SW 1271 (cell line): ENCODE data around the gene NTSR1.
A peak's percentile ranks its signal among the peaks of the same experiment; 100 is the strongest.

ENCODE experiments used
- DNase-seq, 2 experiments: peaks; one replicate each; lab custom pipeline; 2025; lab: John Stamatoyannopoulos, UW

Gene NTSR1

DNA sequence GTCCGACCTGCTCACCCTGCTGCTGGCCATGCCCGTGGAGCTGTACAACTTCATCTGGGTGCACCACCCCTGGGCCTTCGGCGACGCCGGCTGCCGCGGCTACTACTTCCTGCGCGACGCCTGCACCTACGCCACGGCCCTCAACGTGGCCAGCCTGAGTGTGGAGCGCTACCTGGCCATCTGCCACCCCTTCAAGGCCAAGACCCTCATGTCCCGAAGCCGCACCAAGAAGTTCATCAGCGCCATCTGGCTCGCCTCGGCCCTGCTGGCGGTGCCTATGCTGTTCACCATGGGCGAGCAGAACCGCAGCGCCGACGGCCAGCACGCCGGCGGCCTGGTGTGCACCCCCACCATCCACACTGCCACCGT is 885 bp downstream of the NTSR1 start:
- no peak for DNase-seq

DNA sequence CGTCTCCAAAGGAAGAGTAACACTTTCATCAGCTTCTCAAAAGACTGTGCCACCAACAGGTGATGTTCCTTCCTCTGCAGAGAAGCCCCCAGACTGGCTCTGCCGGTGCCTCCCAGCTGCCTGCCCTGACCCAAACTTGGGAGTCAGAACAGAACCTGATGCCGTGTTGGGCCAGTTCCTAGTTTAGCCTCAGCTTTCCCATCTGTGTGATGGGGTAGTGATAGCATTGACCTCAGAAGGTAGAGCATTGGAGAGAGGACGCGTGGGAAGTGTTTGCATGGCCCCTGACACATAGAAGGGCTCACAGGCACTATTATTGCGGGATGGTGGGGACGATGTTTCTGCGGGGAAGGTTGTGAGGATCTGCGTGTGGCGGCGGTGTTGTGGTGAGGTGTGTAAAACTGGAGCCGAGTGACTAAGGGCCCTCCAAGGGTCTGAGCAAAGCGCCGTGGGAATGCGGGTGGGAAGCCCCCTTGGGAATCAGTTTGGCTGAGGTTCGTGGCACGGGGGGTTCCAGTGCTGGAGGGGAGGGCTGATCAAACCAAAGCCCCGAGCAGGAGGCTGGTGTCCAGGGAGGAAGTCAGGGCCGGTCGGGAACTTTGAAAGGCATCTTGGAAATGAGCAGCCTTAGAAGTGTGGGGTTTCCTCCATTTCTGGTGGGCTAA is 1.7 kb downstream of the NTSR1 start:
- no peak for DNase-seq

DNA sequence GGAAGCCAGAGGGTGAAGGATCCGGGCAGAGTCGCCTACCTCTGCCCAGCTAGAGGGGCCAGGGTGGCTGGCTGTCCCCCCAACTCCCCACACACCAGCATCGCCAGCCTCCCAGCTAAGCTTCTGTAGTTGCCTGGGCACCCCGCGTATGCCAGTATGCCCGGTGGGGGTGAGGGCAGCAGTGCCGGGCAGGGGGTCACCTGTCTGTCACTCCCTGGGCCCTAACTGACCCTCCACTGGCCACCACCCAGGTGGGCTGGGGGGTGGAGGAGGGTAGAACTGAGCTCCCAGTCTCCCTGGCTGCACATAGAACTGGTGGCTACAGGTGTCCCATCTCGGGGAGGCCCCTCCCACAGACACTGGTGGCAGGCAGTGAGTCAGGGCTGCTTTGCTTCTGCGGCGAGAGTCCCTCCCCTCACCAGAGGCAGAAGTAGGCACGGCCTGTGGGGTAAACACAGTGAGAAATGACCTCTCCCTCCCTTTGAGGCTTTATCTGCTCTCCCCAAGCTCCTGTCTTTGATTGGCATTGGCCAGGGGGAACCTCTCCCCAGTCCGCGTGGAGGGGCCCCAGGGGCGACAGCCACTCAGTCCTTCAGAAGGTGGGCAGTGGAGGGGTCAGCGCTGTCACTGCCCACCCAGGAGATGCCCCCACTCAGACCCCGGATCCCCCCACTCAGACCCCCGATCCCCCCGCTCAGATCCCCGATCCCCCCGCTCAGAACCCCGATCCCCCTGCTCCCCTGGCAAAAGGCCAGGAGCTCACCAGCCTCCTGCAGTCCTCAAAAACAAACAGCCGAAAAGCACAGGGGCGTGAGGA is 2.5 kb downstream of the NTSR1 start:
- DNase-seq: peak in 1 of 2 experiments; percentile 9

DNA sequence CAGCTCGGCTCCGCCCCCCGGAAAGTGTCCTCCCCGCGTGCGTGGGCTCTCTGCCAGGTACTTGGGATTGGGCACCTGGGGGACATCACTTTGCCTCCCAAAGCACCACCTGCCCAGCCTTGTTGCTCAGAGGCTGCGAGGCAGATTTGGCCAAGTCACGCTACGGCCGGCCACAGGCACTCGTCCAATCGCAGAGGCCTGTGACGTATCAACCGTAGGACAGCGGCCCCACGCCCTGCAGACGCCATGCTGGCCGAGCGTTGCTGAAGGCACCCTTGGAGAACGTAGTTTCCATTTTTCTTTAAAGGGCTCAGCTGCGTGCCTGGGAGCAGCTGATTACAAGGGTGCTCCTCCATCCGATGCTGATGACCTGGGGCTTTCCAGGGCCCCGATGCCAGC is 3.1 kb downstream of the NTSR1 start:
- DNase-seq: no peak

DNA sequence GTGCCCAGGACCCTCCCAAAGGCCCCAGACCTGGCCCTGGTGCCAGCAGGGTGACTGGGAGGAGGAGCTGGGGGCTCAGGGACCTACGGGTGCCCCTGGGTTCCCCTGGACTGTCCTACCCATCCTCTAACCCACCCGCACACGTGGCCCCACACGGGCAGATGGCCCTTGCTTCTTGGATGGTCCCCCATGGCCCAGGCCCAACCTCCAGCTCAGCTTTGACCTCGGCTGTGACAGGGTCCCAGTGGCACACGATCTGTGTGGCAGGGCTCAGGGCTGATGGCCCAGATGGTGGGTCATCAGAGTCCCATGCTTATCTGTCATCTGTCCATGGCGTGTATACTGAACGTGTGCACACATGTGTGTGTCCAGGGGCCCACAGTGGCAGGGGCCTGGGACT is 4.0 kb downstream of the NTSR1 start:
- DNase-seq: no peak

DNA sequence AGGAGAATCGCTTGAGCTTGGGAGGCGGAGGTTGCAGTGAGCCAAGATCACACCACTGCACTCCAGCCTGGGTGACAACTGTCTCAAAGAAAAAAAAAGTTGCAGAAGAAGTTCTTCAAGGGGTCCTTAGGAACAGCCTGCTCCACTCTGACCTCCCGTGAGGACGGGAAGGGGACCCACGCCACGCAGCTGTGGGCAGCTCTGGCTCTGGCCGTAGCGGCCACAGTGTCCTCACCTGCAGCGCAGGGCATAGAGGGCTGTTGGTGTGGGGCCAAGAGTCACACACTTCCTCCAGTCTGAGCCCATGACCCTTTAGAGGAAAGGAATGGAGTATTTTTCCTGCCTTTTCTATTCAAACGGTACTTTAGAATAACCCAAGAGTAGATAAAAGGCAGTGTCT is 5.4 kb downstream of the NTSR1 start:
- no peak for DNase-seq

DNA sequence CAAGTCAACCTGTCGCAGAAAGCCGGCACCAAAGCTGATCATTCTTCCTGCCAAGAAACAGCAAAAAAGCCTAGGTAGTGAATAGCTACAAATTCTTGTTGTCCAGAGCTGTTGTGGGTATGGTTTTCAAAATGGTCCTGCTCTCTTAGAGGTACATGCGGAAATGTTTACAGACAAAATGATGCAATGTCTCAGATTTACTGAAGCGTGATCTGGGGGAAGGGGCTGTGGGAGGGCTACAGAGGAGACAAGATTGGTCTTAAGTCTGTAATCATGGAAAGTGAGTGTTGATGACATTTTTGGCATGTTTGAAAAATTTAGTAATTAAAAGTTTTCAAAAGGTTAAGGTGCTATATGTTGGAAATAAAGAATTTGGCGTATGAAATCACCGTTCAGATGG is 6.2 kb downstream of the NTSR1 start:
- no peak for DNase-seq

DNA sequence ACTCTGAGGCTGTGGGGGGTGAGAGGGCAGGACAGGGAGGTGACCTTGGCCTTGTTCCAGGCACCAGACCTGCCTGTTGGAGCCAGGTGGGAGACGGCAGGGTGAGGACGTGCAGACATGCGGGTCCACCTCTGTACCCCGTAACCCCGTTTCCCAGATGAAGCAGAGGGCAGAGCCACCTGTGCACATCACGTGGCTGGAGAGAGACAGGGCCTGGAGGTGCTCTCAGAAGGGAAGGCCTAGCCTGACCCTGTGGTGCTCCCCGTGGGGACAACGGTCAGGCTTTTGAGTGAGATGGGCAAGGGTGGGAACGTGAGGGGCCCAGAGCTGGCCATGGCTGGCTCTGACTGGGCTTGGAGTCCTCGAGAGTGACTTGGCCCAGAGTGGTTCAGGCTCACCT is 6.6 kb downstream of the NTSR1 start:
- no peak for DNase-seq

DNA sequence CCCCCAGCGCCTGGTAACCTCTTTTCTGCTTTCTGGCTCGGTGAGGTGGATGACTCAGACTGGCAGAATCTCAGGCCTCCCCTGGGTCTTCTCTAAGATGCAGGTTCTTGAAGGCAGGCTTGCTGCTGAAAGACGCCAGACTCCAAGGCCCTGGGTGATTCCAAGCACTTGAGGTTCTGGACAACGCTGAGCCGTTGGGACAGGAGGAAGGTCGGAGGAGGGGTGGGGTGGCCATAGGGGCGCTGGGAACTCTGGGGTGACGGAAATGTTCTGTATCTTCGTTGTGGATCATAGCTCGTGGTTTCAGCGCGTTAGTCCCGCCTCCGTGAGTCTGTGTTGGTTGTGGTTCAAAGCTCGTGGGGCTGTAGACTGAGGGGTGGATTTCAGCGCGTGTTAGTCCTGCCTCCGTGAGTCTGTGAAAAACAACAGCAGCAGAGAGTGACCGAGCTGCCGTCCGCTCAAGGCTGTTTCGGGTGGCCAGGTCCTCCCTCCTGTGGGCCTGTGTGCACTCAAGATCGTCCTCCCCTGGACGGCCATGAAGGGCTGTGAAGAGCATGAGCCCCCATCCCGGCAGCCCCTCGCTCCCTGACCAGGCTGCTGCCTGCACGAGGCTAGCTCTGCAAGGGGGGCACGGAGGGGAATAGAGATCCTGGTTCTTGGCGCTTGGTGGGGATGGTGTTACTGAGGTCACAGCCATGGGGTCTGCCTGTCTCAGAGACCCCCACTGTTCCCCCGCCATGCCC is 7.7 kb downstream of the NTSR1 start:
- no peak for DNase-seq

DNA sequence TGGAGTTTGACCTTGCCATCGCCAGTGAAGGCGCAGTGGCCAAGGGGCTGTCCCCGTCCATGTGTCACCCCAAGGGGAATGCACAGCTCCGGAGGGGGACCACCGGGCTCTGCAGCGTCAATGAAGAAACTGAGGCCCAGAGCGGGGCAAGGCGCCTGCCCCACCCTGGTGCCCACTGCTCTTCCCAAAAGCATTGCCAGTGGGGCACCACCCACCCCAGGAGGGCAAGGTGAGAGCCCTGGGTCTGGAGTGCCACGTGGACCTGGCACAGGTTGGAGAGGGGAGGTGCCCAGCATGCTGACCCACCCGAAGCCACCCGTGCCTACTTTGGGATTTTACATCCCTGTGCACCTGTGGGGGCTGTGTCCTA is 8.3 kb downstream of the NTSR1 start:
- no peak for DNase-seq

DNA sequence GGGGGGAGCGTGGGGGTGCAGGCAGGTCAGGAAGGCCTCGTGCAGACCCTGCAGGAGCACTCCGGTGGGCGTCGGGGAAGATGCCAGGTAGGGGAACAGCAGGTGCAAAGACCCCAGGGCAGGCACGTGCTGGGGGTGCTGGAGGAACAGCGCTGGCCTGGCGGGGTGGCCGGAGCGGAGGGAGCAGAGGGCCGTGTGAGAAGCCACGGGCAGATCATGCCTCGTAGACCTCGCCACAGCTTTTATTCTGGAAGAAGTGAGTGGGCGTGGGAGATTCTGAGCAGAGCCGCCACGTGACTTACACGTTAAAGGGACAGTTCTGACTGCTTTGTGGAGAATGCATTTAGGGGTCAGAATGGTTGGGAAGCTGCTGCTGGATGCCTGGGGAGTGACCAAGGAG is 9.3 kb downstream of the NTSR1 start:
- DNase-seq: no peak

DNA sequence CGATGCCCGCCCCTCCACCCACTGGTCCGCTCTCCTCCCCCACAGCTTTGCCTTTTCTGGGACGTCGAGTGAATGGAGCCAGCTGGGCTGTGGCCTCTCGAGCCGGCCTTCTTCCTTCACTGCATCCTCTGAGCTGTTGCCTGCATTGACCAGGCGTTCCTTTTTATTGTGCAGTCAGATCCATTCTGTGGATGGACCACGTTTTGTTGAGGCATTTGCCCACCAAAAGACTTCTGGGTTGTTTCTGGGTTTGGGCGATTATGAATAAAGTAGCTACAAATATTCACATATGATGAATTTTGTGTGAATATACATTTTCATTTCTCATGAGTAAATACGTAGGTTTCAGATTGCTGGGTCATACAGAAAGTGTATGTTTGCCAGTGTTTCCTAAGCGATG is 9.9 kb downstream of the NTSR1 start:
- DNase-seq: no peak

DNA sequence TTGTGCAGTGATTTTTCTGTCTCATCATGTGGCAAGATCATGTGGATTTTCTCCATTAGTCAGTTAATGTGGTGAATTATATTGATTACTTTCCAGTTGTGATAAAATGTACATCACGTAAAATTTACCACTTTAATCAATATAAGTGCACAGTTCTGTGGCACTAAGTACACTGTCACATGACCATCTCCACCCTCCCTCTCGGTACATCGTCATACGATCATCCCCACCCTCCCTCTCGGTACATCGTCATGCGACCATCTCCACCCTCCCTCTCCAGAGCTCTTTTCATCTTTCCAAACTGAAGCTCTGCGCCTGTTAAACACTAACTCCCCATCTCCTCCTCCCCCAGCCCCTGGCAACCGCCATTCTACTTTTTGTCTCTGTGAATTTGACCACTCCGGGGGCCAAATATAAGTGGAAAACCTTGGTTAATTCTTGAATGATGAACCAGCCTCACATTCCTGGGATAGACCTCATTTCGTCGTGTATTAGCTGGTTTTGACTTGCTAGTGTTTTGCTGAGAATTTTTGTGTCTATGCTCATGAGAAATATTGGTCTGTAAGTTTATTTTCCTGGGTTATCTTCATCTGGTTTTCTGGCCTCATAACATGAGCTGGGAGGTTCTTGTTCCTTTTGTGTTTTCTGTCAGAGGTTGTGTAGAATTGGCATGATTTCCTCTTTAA is 10.8 kb downstream of the NTSR1 start:
- DNase-seq: no peak

DNA sequence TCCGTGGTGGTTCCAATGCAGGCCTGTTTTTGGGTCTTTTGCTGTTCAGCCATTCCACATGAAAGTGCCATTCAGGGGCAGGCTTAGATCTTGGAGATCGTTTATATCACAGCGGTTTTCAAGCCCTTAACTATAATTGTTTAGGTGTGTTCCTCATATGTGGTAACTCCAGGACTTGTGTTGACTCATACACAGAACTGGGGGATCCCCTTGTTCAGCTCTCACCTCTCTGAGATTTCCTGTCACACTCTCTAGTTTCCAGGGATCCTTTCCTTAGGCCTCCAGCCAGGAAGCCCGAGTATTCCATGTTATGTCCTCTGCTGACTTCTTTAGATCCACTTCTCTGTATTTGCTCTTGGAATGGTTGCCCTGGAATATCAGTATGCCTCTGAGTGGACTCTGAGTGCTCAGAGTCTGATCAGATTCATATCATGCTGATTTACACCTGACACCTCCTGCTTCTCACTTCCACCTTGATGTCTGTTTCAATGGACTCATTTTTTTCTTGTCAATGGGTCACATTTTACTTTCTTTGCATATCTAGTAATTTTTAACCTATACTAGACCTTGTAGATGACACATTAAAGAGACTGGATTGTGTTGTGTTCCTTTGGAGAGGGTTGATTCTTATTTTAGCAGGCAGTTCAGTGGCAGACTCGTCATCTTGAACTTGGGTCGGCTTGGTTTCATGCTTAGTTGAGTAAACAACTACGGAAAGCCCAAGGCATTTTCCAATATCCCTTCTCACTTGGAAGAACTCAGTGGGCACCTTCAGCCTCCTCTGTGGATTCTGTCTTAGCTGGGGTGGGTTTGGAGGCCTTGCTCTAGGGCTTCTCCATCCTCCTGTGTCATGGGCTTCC is 13.1 kb downstream of the NTSR1 start:
- DNase-seq: no peak

DNA sequence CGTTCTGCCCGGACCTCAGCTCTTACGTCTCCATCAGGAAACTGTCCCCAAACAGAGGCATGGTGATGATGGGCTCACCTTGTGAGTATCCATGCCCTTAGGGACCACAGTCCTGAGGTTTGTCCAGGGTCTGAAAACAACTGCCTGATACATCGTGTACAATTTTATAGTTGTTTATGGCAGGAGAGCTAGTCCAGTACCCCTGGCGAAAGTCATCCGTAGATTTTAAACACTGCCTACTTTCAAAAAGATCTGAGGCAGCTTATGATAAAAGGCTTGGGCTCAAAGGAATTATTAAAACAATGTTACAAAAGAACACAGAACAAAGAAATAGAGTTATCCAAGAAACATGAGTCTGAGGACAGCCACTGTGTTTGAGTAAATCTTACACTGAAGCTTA is 14.0 kb downstream of the NTSR1 start:
- DNase-seq: no peak

DNA sequence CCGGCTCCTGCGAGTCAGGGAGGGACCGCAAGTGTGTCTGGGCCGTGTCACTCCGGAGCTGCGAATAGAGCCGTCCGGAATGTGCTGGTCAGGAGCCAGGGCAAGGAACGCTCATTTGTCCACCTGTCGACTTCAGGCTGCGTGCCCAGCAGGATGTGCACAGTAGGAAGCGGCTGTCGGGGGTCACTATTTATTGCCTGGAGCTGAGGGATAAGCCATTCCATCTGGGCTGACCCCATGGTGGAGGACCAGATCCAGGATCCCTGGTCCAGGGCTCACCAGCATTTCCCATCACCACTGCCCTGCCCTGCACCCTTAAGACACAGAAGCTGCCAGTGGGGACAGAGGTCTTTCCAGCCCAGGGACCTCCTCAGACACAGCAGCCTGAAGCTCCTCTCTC is 14.7 kb downstream of the NTSR1 start:
- DNase-seq: no peak

DNA sequence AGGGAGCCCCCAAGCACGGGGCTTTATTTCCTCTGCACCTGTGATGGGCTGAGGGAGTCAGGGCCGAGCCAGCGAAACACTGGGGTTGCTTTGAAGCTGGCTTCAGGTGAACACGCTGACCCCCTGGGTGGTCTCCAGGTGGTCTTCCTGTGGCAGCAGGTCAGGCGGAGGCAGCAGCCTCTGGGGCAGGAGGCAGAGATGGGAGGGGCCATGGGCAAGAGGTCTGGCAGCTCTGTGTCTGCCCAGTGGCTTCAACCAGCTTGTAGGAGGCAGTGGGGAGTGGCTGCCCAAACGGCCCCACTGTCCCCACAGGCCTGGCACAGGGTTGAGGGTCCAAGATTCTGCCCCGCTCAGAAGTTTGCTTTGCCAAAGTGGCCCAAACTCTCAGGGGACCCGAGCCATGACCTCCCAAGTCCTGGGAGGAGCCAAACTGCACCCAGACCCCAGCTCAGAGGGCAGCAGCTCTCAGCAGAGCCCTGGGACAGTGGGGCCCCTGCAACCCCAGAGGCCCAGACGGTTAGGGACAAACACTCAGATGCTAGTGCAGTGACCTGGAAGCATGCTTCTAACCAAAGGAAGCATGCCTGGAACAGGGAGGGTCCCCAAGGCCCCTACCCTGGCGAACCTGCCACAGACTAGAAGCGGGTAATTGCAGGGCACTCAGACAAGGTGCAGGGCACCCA is 15.3 kb downstream of the NTSR1 start:
- DNase-seq: no peak

DNA sequence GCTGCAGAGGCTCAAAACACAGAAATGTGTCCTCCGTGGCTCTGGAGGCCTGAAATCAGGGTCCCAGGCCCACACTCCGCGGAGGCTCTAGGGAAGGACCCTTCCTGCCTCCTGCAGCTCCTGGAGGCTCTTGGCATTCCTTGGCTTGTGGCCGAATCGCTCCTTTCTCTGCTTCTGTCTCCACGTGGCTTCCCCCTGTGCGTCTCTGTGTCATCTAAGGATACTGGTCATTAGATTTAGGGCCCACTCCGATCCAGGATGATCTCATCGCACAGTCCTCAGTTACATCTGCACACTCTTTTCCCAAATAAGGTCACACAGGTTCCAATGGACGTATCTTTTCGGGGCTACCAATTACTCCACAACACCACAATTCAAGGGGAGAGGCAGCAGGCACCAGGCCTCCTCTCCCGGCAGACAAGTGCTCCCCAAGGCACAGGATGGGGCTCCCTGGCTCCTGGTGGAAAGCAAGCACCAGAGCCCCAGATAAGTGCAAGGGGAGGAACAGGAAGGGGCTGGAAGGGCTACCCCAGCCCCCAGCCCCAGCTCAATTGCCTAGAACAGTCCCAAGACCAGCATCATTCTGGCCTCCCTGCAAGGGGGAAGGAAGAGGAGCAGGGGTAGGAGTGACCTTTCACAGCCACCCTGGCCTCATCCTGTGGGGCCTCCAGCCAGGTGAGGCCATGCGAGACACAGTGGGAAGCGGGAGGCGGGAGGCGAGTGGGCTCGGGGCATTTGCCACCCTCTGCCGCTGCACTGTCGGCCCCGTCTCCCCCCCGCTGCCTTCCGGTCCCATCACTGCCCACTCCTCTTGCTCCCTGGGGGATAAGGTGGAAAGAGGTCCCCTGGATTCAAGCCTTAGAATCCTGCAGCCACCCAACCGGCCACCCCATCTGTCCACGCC is 16.3 kb downstream of the NTSR1 start:
- DNase-seq: no peak

DNA sequence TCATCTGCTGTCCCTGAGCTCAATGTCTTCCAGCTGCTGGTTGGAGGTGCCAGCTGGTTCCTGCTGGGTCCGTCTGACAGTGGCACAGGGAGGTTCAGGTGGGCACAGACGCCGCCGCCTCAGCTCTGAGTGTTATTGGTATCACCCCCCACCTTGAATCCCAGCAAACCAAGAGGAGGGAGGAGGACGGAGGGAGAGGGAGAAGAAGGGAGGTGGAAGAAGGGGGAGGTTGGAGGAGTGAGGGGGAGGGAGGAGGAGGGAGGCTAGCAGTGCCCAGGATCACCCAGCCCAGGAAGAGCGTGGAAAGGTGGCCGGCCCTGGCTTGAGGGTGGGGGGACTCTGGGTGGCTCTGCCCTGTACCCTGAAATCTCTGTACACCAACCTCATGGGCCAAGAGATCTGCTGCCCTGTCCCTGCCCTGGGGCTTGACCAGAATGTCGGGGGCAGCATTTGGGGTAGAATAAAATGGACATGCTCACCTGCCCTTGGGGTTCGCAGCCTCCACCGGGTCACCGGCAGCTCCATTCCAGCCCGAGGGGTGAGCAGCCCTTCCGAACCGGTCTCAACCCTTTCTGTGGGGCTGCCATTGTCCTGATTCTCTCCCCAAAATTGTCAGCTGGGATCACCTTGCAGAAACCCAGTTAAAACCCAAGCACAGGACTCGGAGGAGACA is 17.1 kb downstream of the NTSR1 start:
- no peak for DNase-seq
